ENCODE data around the gene MSI2.
"Not testable (repeated sequence)": the region's sequence is repeated elsewhere in the genome, so short reads cannot be mapped to it uniquely, and the experiment has no call there.

Gene MSI2

GRCh38 chr17:57255776-57256681 lies at the start of gene MSI2:
Gene MSI2, plus strand, starts transcription at chr17:57256523. Its CDS starts 220 bp downstream, at chr17:57256743.
- DNase-seq (ENCODE audit: low spot score), result peak; percentile 68

GRCh38 chr17:57206928-57207327 lies 49.4 kb upstream of the MSI2 start:
- no peak for DNase-seq (ENCODE audit: low spot score)

- no peak for DNase-seq (ENCODE audit: low spot score)
Measured at GRCh38 chr17:57207396-57207795, 48.9 kb upstream of the MSI2 start.

DNA sequence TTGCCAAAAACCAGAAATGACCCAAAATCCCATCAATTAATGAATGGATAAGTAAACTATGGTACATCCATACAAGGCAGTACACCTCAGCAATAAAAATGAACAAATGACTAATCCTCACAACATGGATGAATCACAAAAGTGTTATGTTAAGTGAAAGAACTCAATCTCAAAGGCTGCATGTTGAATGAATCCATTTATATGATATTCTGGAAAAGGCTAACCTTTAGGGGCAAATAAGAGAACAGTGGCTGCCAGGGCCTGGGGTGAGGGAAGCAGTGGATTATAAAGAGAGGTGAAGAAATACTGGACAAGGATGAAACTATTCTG lies 46.1 kb upstream of the MSI2 start:
- DNase-seq (ENCODE audit: low spot score), result no peak

DNA sequence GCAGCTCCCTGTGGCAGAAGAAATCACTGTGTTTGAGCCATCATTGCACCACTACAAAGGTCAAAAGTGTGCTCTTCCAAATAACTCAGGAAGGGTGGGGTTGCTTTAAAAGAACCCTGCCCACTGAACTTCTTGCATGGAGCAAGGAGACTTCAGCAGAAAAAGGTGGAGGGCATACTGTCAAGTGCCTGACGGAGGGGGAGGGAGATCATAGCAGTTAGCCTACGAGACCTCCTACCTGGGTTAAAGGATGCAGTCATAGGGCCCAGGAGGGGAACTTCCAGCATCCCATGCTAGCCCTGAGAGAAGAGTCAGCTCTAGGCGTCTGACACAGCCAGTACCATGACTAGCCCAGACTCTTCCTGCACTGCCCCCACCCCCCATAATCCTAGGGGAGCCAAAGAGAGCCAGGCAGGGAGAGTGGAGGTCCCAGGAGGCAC lies 45.3 kb upstream of the MSI2 start:
- DNase-seq (ENCODE audit: low spot score), result no peak

- DNase-seq (ENCODE audit: low spot score), result no peak
Measured at GRCh38 chr17:57211543-57211942, 44.8 kb upstream of the MSI2 start.

- no peak for DNase-seq (ENCODE audit: low spot score)
Measured at GRCh38 chr17:57213180-57213825, 43.0 kb upstream of the MSI2 start.

DNA sequence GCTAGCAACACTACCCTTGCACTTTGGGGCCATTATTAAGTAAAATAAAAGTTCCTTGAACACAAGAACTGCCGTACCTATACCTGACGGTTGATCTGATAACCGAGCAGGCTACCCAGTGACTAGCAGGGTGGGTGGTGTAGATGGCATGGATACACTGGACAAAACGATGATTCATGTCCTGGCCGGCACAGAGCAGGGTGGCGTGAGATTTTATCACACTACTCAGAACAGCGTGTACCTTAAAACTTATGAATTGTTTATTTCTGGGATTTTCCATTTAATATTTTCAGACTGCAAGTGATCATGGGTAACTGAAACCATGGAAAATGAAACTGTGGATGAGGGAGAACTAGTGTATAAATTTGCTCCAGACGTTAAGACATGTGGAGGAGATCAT lies 41.0 kb upstream of the MSI2 start:
- no peak for DNase-seq (ENCODE audit: low spot score)

GRCh38 chr17:57221366-57222350 lies 34.7 kb upstream of the MSI2 start:
- no peak for DNase-seq (ENCODE audit: low spot score)

DNA sequence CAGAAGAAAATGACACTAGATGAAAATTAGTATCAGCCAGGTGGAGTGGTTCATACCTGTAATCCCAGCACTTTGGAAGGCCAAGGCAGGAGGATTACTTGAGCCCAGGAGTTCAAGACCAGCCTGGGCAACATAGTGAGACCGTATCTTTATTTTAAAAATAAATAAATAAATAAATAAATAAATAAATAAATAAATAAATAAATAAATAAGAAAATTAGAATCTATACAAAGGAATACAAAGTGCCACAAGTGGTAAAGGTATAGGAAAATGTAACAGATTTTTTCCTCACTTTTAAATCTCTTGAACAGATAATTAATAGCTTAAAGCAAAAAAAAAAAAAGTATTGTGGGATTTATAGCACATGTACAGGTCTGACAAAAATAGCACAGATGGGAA lies 33.9 kb upstream of the MSI2 start:
- DNase-seq (ENCODE audit: low spot score), result not testable (repeated sequence)

GRCh38 chr17:57225127-57225526 lies 31.2 kb upstream of the MSI2 start:
- DNase-seq (ENCODE audit: low spot score), result no peak

- no peak for DNase-seq (ENCODE audit: low spot score)
Measured at GRCh38 chr17:57226793-57227192, 29.5 kb upstream of the MSI2 start.

DNA sequence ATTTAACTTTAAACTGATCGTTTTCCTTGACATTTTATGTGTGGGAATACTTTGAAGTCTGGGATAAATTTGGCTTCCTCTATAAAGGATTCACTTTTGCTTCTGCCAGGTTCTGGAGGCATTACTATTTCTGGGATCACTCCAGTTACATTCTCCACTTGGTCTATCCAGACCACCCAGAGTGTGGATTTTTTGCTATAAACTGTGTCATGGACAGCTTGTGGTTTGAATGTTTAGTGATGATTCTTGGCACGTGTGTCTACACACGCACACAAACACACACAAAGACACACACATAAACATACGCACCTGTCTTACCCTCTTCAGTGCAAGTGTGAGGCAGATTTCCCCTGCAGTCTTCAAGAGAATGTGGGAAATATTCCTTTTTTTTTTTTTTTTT lies 27.4 kb upstream of the MSI2 start:
- DNase-seq (ENCODE audit: low spot score), result no peak

- no peak for DNase-seq (ENCODE audit: low spot score)
Measured at GRCh38 chr17:57234061-57234738, 22.1 kb upstream of the MSI2 start.

GRCh38 chr17:57234739-57235092 lies 21.6 kb upstream of the MSI2 start:
- DNase-seq (ENCODE audit: low spot score), result no peak

DNA sequence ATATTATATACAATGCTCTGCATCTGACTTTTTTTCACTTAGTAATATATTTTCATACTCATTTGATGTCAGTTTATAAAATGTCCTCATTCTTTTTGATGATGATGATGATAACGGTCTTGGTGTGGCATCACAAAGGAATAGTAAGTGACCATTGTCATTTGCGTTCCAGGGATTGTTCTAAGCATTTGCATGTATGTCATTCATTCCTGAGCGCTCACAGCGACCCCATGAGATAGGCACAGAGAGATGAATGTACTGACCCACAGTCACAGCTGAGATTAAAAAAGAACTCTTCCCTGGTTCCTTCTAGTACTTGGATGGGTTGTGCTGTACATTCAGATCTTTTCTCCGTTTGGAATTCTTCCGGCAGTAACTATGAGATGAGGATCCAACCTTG lies 21.2 kb upstream of the MSI2 start:
- no peak for DNase-seq (ENCODE audit: low spot score)

DNA sequence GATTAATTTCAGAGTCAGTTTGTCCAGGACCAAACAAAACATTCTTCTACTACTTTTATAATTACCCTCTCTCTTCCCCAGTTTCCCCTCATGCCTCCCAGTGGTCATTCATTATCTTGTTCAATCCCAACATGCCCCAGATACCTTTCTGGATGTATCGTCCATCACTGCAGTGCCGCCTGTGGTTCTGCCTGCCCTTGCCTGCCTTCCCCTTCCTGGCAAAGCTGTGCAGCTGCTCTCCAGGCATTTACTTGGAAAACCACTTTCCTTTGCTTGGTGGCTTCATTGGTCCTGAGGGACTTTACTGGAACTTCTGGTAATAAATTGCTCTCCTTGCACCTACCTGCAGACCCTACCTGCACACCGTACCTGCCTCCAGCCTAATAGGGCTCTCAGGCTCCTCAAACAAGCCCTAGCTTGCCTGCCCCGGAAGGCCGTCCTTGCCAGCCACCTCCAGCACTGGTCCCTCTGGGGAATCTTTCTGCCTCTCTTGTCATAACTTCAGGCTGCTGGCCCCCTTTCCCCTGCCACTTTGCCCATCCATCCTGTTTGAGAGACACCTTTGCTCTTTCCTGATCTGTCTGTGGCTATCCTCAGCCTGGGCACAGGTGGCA lies 19.5 kb upstream of the MSI2 start:
- no peak for DNase-seq (ENCODE audit: low spot score)

DNA sequence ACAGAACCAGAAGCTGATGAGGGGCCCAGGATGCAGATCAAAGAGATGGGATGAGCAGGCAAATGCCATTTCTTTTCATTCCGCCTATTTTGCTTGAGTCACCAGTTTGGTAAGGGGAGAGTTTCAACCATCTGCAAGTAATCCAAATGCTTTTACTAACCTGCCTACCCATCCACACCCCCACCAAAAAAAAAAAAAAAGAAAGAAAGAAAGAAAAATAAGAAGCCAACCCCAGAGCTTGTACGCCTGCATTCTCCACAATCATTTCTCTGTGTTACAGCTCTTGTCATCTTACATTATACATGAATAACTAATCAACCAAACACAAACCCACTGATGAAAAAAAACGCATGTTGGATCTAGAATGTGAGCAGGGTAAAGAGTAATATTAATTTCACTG lies 15.7 kb upstream of the MSI2 start:
- no peak for DNase-seq (ENCODE audit: low spot score)

DNA sequence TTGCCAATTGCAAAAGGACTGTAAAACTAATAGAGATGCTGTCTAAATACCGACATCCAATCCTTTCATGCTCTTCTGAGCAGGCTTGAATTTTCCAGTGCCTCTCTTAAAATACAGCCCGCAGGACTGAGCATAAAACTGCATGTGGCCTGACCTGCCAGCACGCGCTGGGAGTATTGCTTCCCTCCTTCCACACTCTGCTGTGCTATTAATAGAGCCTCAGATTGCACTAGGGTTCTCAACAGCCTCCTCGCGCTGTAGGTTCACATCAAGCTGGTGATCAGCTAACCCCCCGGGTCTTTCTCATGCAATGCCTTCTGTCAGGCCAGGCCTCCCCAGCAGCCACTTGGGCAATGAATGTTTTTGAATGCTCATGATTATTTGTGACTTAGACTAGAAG lies 14.2 kb upstream of the MSI2 start:
- DNase-seq (ENCODE audit: low spot score), result no peak

DNA sequence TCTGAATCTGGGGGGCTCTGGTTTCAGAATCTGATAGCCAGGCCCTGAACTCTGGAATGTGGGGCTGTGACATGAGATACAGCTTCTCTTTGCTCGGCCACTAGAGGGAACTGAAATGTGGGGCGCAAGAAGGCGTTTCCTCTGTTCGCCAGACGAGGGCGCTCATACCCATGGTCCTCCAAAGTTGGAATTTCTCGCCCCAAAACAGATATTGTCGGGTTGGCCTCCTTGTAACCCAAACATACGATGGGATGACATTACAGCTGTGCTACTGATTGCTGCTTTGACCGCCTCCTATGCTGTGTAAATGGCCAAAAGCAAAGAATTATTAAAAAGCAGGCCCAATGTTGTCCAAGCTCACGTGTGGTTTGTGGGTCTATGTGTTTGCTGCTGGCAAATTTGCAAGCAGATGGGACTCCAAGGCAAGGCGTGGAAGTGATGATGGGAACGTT lies 13.1 kb upstream of the MSI2 start:
- DNase-seq (ENCODE audit: low spot score), result peak; percentile 70

- no peak for DNase-seq (ENCODE audit: low spot score)
Measured at GRCh38 chr17:57245786-57246185, 10.5 kb upstream of the MSI2 start.
